ENCODE measurements around the gene CBLC. TPM values are rescaled to one million over a fixed set of nuclear protein-coding genes. Genes with fewer than 3 reads are reported as not detected.
"Not testable (repeated sequence)": the region's sequence is repeated elsewhere in the genome, so short reads cannot be mapped to it uniquely, and the experiment has no call there.

CBLC gene
- total RNA-seq, 1 donor from 2014 or later = 42.2 TPM

DNA sequence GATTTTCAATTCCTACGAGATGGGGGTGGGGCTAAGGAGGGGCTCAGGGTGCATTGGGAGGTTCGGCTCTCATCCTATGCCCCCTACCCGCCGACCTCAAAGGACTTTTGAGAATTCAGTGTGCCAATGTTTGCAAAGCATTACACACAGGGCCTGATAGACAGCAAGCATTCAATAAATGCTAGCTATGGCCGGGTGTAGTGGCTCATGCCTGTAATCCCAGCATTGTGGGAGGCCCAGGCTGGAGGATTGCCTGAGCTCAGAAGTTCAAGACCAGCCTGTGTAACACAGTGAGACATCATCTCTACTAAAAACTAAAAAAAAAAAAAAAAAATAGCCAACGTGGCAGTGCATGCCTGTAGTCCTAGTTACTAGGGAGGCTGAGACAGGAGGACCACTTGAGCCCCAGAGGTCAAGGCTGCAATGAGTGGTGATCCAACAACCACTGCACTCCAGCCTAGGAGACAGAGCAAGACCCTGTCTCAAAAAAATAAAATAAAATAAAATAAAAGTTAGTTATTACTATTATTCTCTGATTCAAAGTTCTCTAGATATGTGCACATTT, 1.9 kb upstream of the CBLC start:
- no peak for DNase-seq (ENCODE audit: extremely low spot score in 2 of 2)
- no peak for TF ChIP-seq POLR2AphosphoS5 (IDR thresholded peaks at IDR 0.05; ENCODE audit: insufficient read depth in 1 of 2, low read depth in 1 of 2)
- no peak for TF ChIP-seq CTCF (IDR thresholded peaks at IDR 0.05)
- TF ChIP-seq POLR2A (IDR thresholded peaks at IDR 0.05) = no peak
- Histone ChIP-seq H3K36me3 (no peaks in the 10 kb centered on the region), H3K4me3 (no peak overlapping the region), H3K9me3 (no peaks in the 10 kb centered on the region), H3K27me3 (no peaks in the 10 kb centered on the region), H3K27ac (no peak overlapping the region), H3K4me1 (peaks cover 8% of the 10 kb centered on the region)
- intact Hi-C loops (cut with DNase I) = no loop called here

GRCh38 chr19:44776402-44777096, 1.1 kb upstream of the CBLC start:
- peak overlapping the region; percentile 76 for H3K27ac ChIP-seq
- intact Hi-C loops (cut with DNase I) = no loop called here
- no peak for TF ChIP-seq CTCF (IDR thresholded peaks at IDR 0.05)
- peak in 1 of 2 donors; percentile 76 for TF ChIP-seq POLR2AphosphoS5 (IDR thresholded peaks at IDR 0.05; ENCODE audit: insufficient read depth in 1 of 2, low read depth in 1 of 2)
- no peak overlapping the region for H3K4me3 ChIP-seq
- no peaks in the 10 kb centered on the region for H3K9me3 ChIP-seq
- peaks cover 8% of the 10 kb centered on the region for H3K4me1 ChIP-seq
- H3K27me3 ChIP-seq = no peaks in the 10 kb centered on the region
- DNase-seq (ENCODE audit: extremely low spot score in 2 of 2) = no peak
- H3K36me3 ChIP-seq = no peaks in the 10 kb centered on the region

GRCh38 chr19:44779150-44779549, 1.5 kb downstream of the CBLC start:
- intact Hi-C loops (cut with DNase I) = no loop called here
- no peak overlapping the region for H3K27ac ChIP-seq

DNA sequence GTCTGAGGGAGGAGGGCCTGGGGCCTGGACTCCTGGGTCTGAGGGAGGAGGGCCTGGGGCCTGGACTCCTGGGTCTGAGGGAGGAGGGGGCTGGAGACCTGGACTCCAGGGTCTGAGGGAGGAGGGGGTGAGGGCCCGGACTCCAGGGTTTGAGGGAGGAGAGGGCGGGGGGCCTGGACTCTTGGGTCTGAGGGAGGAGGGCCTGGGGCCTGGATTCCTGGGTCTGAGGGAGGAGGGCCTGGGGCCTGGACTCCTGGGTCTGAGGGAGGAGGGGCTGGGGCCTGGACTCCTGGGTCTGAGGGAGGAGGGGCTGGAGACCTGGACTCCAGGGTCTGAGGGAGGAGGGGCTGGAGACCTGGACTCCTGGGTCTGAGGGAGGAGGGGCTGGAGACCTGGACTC, 4.0 kb downstream of the CBLC start:
- H3K27ac ChIP-seq; H3K4me3 ChIP-seq; H3K36me3 ChIP-seq; H3K9me3 ChIP-seq; DNase-seq (ENCODE audit: extremely low spot score in 2 of 2); intact Hi-C loops (cut with DNase I); H3K4me1 ChIP-seq; H3K27me3 ChIP-seq: not testable (repeated sequence)

More at GRCh38 chr19:44779150-44779549, 1.5 kb downstream of the CBLC start:
- Histone ChIP-seq H3K27me3 (no peaks in the 10 kb centered on the region), H3K9me3 (no peaks in the 10 kb centered on the region), H3K4me1 (peaks cover 8% of the 10 kb centered on the region), H3K4me3 (no peak overlapping the region), H3K36me3 (no peaks in the 10 kb centered on the region)
- TF ChIP-seq POLR2A (IDR thresholded peaks at IDR 0.05) (no peak), POLR2AphosphoS5 (IDR thresholded peaks at IDR 0.05; ENCODE audit: insufficient read depth in 1 of 2, low read depth in 1 of 2) (no peak), CTCF (IDR thresholded peaks at IDR 0.05) (no peak)
- DNase-seq (ENCODE audit: extremely low spot score in 2 of 2) = no peak

GRCh38 chr19:44782729-44783128, 5.0 kb downstream of the CBLC start:
- DNase-seq (ENCODE audit: extremely low spot score in 2 of 2) = no peak
- no peak overlapping the region for H3K27ac ChIP-seq
- H3K36me3 ChIP-seq = no peaks in the 10 kb centered on the region
- no peaks in the 10 kb centered on the region for H3K9me3 ChIP-seq
- no peaks in the 10 kb centered on the region for H3K27me3 ChIP-seq
- H3K4me1 ChIP-seq = no peaks in the 10 kb centered on the region
- intact Hi-C loops (cut with DNase I) = no loop called here
- H3K4me3 ChIP-seq = no peak overlapping the region
- TF ChIP-seq POLR2AphosphoS5 (IDR thresholded peaks at IDR 0.05; ENCODE audit: insufficient read depth in 1 of 2, low read depth in 1 of 2) (no peak), POLR2A (IDR thresholded peaks at IDR 0.05) (no peak), CTCF (IDR thresholded peaks at IDR 0.05) (no peak)
